GM19193 (cell line): Measurements from ENCODE around the gene OVOL1.

Source experiments
- POLR2A ChIP-seq: IDR thresholded peaks from 4 replicates; pipeline ENCODE4 v1.6.1; 2011; ENCODE audit not compliant: insufficient read depth, insufficient read length; ENCODE audit errors: extremely low read depth

Gene OVOL1

GRCh38 chr11:65786786-65787636 is at the start of gene OVOL1:
TSS of gene OVOL1 (plus strand) at chr11:65787063. CDS start at chr11:65787374, 311 bp downstream.
- TF ChIP-seq POLR2A: no peak

DNA sequence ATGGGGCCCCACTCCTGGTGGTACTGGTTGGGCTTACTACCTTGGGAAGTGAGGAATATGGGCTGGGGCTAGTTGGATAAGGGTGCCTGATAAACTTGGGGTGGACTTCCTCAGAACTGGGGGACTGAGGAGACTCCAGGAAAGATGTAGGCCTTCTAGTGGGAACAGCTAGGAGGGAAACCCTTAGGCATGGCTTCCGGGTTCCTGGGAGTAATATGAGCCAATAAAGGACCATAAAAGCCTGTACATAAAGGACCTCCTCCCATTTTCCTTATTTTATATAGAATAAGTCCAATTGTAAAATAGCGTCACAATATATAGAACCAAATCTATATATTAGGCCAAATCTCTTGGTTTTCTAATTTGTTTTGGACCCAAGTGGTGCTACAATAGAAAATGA is 47.8 kb upstream of the OVOL1 start:
- no peak for TF ChIP-seq POLR2A

GRCh38 chr11:65741185-65741584 is 45.7 kb upstream of the OVOL1 start:
- TF ChIP-seq POLR2A: no peak

- no peak for TF ChIP-seq POLR2A
Observed at GRCh38 chr11:65742353-65742752, 44.5 kb upstream of the OVOL1 start.

DNA sequence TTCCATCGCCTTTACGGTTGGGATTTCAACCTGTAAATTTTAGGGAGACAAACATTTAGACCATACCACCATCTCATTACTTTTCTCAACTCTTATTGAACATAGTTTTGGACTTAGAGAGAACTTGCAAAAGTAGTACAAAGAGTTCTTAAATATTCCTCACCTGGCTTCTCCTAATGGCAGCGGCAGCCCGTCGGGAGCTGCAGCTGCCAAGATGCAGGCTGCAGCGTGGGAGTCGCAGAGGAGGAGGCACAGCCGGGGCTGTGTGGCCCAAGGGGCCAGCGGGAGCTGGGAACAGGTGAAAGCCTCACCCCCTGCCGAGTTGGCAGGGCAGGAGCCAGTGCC is 43.2 kb upstream of the OVOL1 start:
- no peak for TF ChIP-seq POLR2A

GRCh38 chr11:65744026-65744698 is 42.7 kb upstream of the OVOL1 start:
- no peak for TF ChIP-seq POLR2A

GRCh38 chr11:65744699-65745042 is 42.2 kb upstream of the OVOL1 start:
- TF ChIP-seq POLR2A: no peak

DNA sequence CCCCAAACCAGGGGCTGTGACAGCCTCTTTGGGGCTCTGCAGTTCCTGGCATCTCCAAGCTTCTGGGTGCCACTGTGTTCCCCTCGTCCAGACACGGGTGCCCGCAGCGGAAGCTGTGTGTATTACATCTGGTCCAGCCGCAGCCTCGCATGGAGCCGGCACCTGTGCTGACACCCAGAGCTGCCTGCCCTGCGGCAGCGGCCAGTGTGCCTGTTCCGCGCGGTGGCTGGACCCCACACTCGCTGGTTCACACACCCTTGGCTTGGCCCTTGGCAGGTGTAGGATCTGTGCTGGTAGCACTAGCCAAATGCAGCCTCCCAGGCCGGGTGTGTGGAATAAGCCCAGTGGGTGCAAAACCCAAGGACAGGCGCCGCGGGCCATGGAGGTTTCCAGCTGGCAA is 41.8 kb upstream of the OVOL1 start:
- no peak for TF ChIP-seq POLR2A

GRCh38 chr11:65764434-65764833 is 22.4 kb upstream of the OVOL1 start:
- no peak for TF ChIP-seq POLR2A

- no peak for TF ChIP-seq POLR2A
Observed at GRCh38 chr11:65766535-65766934, 20.3 kb upstream of the OVOL1 start.

GRCh38 chr11:65767406-65767805 is 19.5 kb upstream of the OVOL1 start:
- TF ChIP-seq POLR2A: no peak

GRCh38 chr11:65770951-65771567 is 15.8 kb upstream of the OVOL1 start:
- no peak for TF ChIP-seq POLR2A

- TF ChIP-seq POLR2A: no peak
Observed at GRCh38 chr11:65771589-65772112, 15.2 kb upstream of the OVOL1 start.

DNA sequence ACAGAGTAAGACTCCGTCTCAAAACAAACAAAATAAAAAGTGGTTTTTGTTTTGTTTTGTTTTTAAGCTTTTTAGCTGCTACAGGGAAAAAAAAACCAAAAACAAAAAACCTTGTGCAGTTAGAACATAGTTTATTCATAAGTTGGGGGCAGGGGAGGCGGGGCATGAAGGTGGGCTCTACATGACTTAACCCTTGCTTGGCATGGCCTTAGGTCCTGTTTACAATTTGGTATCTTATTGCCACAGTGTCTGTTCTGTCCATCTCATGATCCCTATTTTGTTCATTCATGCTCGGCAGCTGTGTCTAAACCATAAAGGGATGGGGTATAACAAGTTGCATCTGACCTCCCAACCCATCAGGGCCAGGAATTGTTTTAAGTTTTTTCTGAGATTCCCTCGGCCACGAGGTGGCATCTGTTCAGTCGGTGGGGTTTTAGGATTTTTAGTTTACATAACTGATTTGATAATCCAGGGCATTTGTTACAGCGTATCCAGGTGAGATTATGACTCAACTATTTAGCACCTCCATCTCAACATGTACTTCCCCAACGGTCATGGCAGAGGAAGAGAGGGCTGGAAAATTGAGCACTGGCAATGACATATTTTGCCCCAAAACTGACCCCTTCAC is 13.0 kb upstream of the OVOL1 start:
- TF ChIP-seq POLR2A: no peak
